Thyroid gland (tissue), 4 donors: Measurements from ENCODE around the gene HNRNPF.

Experiments used
- CTCF ChIP-seq, 6 experiments: fragments of 200-600 bp in 3 of 6; fragments of 450-650 bp in 3 of 6; sonication (generic) in 3 of 6; IDR thresholded peaks; one replicate each; pipeline ENCODE4 v1.5.1; 2016 to 2019; ENCODE audit warnings: antibody characterized with exemption in 6 of 6, mild to moderate bottlenecking in 2 of 6, inconsistent platforms in 1 of 6, moderate library complexity in 1 of 6
- POLR2A ChIP-seq, 2 donors: fragments of 450-650 bp; IDR thresholded peaks; one replicate each; pipeline ENCODE4 v1.6.1; 2017; ENCODE audit warnings: antibody characterized with exemption in 2 of 2, mild to moderate bottlenecking in 2 of 2, moderate library complexity in 1 of 2

- TF ChIP-seq CTCF (IDR thresholded peaks at IDR 0.05) (no peak), POLR2A (IDR thresholded peaks at IDR 0.05) (no peak)
These were observed 2.5 kb upstream of the HNRNPF start for GRCh38 chr10:43411536-43411935.
